Ecto neural progenitor cell (in vitro differentiated cells): ENCODE results near the gene SCN8A.

Source experiments
- DNase-seq: peaks from one replicate; pipeline ENCODE4 v3.0.0-alpha.2; 2018; ENCODE audit warnings: low spot score

The SCN8A gene

GRCh38 chr12:51834411-51834810, 243.4 kb downstream of the SCN8A start:
- no peak for DNase-seq

DNA sequence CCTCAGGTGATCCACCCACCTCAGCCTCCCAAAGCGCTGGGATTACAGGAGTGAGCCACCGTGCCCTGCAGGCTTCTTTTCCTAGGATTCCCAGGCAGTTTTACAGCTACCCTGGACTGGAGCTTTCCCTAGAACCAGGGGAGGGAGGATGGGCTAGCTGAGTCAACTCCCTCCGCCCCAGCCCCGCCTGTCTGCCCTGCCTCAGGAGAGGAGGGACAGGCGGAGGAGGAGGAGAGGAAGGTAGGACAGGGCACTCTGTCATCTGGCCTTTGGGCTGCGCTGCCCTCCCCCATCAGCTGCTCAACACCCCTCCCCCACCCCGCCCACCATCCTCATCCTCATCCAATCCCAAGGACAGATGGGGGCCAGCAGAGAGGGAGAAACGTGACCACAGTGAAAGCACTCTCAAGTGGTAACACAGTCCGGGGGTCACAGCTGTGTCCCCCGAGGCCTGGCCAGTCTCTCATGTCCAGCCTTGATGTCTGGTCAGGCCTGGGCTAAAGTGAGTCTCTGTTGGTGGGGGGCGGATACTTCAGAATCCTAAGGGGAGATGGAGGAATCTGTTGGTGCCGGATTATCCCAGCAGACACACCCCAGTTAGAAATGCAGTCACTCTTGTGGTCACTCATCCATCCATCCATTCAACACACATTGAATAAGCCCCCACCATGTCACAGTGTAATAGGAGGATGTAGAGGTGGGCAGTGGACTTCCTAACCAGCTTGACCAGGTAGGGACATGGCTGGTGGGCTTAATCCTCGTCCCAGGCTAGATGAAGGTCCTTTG, 245.2 kb downstream of the SCN8A start:
- peak; percentile 85 for DNase-seq

DNA sequence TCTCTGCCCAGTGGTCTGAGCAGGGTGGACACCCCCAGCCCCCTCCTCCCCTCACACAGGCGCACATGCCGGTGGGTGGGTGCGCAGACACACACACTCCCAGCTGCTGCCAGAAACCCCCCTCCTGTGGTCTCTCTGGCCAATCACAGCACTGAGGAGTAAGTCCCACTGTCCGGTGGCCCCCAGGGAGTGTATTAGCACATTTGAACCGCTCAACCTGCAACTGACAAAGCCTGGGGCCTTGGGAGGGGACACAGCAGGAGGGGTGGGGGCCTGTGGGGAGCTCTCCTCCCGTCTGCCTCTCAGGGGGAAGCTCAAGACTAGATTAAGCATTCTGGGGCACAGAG, 245.8 kb downstream of the SCN8A start:
- DNase-seq = peak; percentile 85

DNA sequence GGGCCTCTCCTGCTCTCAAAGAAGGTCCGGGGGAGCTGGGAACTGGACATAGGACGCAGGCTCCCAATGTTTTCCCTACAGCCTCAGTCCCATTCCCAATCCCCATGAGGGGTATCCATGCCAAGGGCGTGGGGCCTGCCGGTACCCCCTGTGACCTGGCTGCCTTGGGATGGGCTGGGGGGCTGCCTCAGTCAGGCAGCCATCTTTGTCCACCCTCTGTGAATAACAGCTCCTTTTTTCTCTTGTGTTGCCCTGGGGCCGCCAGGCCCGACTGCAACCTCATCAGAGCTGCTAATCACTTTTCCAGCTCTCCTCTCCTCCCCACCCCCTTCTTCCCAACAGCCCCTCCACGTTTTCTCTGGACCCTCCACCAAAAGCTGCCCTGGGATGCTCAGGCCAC, 246.3 kb downstream of the SCN8A start:
- no peak for DNase-seq

GRCh38 chr12:51838036-51838435, 247.0 kb downstream of the SCN8A start:
- no peak for DNase-seq

GRCh38 chr12:51838762-51839161, 247.7 kb downstream of the SCN8A start:
- DNase-seq = no peak

GRCh38 chr12:51839310-51839947, 248.4 kb downstream of the SCN8A start:
- DNase-seq = no peak

- DNase-seq = no peak
These were observed 249.9 kb downstream of the SCN8A start for GRCh38 chr12:51840966-51841365.

DNA sequence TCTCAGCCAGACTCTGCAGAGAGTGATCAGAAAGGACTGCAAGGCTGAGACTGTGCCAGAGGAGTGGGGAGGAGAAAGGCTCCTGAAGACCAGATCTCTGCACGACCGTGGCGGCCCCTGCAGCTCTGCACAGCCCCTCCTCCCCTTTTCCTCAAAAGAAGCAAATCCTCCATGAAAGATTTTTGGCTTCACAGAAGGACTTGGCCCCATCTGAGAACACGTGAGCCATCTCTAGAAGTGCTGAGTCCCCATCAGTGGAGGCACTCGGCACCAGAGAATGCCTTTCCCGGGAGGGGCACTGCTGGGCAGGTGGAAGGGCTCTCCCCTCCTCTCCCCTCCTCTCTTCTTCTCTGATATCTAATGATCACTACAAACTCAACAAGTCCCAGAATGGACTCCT, 250.7 kb downstream of the SCN8A start:
- DNase-seq = no peak

DNA sequence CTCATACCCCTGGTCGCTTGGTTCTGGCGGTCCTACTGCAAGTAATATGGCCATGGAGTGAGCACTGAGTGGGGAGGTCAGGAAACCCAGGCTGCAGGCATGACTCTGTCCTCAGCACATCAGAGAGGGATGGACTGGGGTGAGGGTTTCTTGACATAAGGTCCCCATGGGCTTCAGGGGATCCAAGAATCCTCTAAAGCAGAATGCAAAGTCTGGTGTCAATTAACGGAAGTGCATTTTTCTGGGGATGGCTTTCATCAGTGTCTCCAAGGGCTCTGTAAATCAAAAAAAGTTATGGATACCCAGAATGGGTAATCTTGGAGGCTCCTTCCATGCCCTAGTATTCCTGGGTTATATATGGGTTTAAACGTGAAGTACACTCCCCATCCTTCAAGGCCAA, 253.8 kb downstream of the SCN8A start:
- DNase-seq = no peak

DNA sequence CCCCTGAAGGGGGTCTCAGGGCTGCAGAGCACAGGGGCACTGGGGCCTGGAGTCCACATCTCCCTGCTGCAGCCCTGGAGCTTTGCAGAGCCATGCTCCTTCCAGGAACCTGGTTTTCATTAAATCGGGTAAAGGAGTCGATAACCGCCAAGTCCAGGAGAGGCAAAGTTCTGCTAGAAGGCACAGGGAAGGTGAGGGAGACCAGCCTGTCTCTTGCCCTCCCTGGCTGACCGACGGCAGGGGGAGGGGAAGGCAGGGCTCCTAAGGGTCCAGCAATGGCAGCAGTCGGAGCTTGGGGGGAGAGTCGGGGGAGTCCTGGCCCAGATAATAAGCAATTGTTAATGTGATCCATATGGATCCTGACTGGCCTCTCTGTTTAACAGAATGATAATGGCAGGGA, 254.4 kb downstream of the SCN8A start:
- no peak for DNase-seq

GRCh38 chr12:51846271-51846691, 255.2 kb downstream of the SCN8A start:
- DNase-seq = no peak

- peak; percentile 92 for DNase-seq
These were observed 256.0 kb downstream of the SCN8A start for GRCh38 chr12:51846911-51847642.

- DNase-seq = no peak
These were observed 256.8 kb downstream of the SCN8A start for GRCh38 chr12:51847643-51848325.

DNA sequence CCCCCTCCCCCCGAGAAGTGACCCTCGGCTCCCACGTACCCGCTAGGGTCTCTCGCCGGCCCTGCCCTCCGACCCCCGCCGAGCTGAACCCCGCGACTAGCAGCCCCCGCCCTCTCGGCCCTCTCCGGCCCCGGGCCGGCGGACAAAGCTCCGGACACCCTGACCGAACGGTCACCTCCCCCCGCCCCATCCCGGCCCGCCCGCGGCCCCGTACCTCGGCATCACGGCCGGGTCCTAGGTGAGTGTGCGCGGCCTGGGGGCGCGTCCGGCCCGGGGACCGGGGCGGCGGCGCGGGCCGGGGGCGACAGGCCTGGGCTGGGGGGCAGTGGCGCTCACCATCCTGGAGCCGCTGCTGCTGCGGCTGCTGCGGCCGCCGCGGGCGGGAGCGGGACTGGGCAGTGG, 257.3 kb downstream of the SCN8A start, which contains the start of gene FIGNL2:
Gene FIGNL2, minus strand, starts transcription at position 393 of the 402 bp plus-strand sequence. CDS start 26,305 bp downstream, outside the sequence.
- DNase-seq = peak; percentile 88

GRCh38 chr12:51848841-51849735, 258.1 kb downstream of the SCN8A start:
- DNase-seq = peak; percentile 91

- DNase-seq = no peak
These were observed 259.3 kb downstream of the SCN8A start for GRCh38 chr12:51850081-51850964.

- DNase-seq = no peak
These were observed 259.9 kb downstream of the SCN8A start for GRCh38 chr12:51850965-51851299.

DNA sequence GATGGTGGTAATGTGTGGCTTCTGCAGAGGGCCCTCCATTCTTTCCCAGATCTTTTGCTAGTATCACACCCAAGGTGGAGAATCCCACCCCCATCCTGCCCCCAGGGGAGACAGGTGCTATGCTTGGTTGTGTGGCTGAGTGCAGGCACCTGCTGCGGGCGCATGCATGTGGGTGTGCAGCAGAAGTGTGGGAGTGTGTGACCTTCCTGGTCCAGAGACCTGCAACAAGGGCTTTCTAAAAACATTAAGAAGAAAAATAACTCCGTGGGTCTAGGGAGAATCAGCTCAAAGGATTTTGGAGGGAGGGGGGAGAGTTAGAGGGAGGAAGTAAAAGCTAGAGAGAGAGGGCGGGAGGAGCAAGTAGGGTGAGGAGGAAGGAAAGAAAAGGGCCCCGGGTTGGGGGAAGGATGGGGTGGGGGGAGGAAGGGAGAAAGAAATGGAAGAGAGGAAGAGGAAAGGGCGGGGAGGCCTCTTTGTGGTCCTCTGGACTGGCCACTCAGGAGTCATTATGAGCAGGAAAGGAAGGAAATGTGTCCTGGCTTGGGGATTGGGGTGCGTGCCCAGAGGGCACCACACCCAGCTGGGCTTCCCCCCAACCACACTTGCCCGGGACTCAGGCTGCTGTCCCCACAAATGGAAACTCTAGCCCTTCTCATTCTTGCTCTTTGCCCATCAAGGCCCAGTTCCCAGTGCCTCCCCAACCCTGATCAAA, 260.5 kb downstream of the SCN8A start:
- no peak for DNase-seq
